ENCODE results near the gene RSPH9.

RSPH9 gene

DNA sequence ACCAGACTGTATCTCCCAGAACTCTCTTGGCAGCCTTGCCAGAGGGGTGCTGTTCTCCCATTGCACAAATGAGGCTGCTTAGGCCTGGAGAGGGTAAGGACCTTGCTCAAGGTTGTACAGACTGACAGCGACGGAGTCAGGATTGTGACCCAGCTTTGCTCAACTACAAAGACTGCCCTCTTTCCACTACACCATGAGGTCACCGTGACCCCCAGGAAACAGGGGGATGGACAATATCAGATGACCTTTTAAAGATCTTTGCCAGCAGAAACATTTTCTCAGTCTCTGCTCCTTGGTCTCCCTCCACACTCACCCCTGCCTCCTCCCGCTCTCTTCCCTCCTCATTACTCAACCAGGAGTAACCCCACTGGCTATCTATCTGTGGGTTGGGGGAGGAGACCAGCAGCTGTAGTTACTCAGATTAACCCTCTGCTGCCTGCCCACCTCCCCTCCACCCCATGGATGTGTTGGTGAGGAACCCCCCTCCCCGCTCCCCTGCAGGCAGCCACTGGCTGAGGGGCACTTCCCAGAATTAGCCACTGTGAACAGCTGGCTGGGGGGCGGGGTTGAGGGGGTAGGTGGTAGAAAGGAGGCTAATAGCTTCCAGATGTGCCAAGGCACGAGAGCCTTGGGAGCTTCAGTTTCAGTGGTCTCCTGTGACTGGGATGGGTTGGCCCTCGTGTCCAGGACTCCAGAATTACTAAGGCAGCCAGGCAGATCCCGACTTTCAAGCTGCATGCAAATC is 69.6 kb downstream of the RSPH9 start:
- no peak for TF ChIP-seq ZNF274 (IDR thresholded peaks at IDR 0.05; ENCODE audit: low read depth, low read length)
- no peak overlapping the region; the same call in 1 of the 2 replicates for H3K4me3 ChIP-seq (ENCODE audit: low read length)

- H3K4me3 ChIP-seq (ENCODE audit: low read length) = no peak overlapping the region; the same call in 1 of the 2 replicates
- TF ChIP-seq ZNF274 (IDR thresholded peaks at IDR 0.05; ENCODE audit: low read depth, low read length) = no peak
Measured at GRCh38 chr6:43715056-43715788, 70.4 kb downstream of the RSPH9 start.

- no peak overlapping the region for H3K4me3 ChIP-seq (ENCODE audit: low read length)
- TF ChIP-seq ZNF274 (IDR thresholded peaks at IDR 0.05; ENCODE audit: low read depth, low read length) = no peak
Measured at GRCh38 chr6:43716099-43716498, 71.3 kb downstream of the RSPH9 start.

DNA sequence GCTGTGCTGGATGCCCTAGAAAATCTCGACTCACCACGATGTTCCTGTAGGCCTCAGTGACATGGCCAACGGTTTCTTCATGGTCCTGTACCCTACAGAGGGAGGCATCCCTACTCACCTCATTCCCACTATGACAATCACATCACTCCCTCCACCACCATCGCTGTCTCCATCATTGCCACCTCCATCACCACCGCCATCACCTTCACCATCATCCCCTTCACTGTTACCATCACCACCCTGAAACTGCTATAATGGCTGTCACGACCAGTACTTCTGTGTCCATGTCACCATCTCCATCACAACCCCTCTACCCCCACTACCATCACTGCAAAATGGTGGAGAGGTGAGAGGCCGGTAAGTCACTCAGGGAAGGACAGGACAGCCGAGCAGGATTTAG is 72.6 kb downstream of the RSPH9 start:
- no peak for TF ChIP-seq ZNF274 (IDR thresholded peaks at IDR 0.05; ENCODE audit: low read depth, low read length)

GRCh38 chr6:43717822-43718221 is 73.0 kb downstream of the RSPH9 start:
- TF ChIP-seq ZNF274 (IDR thresholded peaks at IDR 0.05; ENCODE audit: low read depth, low read length) = no peak
- no peak overlapping the region for H3K4me3 ChIP-seq (ENCODE audit: low read length)

More for the DNA sequence above, 72.6 kb downstream of the RSPH9 start:
- H3K4me3 ChIP-seq (ENCODE audit: low read length) = no peak overlapping the region

DNA sequence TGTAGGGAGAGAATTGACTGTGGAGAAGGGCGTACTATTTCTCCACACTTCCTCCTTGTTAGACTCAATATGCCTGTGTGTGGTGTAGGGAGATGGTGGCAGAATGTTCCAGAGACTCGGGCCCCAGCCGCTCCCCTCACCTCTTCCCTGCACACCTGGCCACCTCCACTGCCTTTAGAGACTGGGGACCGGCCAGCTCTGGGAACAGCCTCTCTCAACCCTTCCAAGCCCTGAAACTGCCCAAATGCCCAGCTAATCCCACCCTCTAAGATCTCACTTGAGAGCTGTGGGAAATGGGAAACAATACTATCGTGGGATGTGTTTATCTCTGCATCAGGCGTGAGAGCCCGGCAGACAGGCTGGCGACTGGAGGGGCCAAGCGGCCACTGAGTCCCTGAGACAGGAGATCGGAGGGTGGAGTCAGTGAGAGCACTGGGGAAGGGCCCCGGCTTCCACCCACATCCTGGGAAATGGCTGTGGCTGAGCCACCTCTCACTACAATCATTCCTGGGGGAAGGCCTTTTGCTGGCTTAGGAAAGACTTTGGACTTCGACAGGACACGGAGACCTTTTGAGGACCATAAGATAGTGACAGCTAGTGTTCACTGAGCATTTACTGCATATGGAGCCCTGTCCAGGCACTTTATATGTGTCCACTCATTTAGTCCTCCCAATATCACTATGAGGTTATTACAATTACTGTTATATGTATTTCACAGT is 73.7 kb downstream of the RSPH9 start:
- no peak overlapping the region for H3K4me3 ChIP-seq (ENCODE audit: low read length)
- no peak for TF ChIP-seq ZNF274 (IDR thresholded peaks at IDR 0.05; ENCODE audit: low read depth, low read length)

DNA sequence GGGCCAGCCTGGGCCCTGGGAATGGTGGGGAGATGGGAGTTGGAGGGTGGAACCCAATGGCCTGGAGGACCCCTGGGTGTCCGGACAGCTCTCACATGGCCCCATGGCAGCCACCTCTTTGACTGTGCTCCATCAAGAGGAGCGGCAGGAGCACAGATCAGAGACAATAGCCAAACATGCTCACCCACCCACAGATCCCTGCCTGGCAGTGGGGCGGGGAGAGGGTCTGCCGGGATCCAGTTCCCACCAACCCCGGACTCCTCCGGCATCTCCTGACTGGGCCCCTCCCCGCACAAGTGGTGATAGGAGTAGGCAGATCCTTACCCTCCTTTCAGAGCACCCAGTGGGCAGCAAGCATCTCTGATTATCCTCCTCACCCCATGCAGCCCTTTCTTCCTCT is 74.7 kb downstream of the RSPH9 start:
- H3K4me3 ChIP-seq (ENCODE audit: low read length) = no peak overlapping the region
- no peak for TF ChIP-seq ZNF274 (IDR thresholded peaks at IDR 0.05; ENCODE audit: low read depth, low read length)

DNA sequence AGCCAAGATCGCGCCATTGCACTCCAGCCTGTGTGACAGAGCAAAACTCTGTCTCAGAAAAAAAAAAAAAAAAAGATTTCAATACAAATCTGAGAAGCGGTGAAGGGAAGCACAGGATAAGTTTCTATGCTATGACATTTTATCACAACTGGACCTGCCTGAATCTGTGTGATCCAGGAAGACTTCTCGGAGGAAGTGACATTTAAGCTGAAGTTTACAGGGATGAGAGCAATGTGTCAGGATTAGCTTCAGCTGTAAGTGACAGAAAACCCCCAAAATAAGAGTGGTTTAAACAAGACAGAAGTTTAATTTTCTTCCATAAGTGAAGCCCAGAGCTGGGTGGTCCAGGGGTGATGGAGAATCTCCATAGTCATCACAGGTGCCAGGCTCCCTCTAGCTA is 76.2 kb downstream of the RSPH9 start:
- no peak for TF ChIP-seq ZNF274 (IDR thresholded peaks at IDR 0.05; ENCODE audit: low read depth, low read length)
- no peak overlapping the region for H3K4me3 ChIP-seq (ENCODE audit: low read length)
